Left lung (tissue), 10 donors: ENCODE results near the gene NDUFS4. TPM values are rescaled to one million over a fixed set of nuclear protein-coding genes. Genes with fewer than 3 reads are reported as not detected.
"Not testable (repeated sequence)": the region's sequence is repeated elsewhere in the genome, so short reads cannot be mapped to it uniquely, and the experiment has no call there.

Source experiments
- ATAC-seq: fragments of 200-7000 bp; cut with Tn5 transposase; one replicate; pipeline ENCODE4 v1.9.1; 2020; ENCODE audit warnings: moderate library complexity
- DNase-seq, 4 donors: peaks; one replicate each; pipeline ENCODE4 v3.0.0-alpha.2; 2013 to 2020
- H3K27ac ChIP-seq, 2 donors: fragments of 200-600 bp; sonication (generic) in 1 of 2; one replicate each; pipeline versions ENCODE4 v1.5.0 to v1.8.0; 2020 to 2021
- H3K27me3 ChIP-seq, 2 donors: fragments of 200-600 bp; sonication (generic) in 1 of 2; one replicate each; pipeline versions ENCODE4 v1.5.0 to v1.8.0; 2020 to 2021
- H3K36me3 ChIP-seq, 2 donors: fragments of 200-600 bp; sonication (generic) in 1 of 2; one replicate each; pipeline versions ENCODE4 v1.5.0 to v1.8.0; 2020 to 2021
- H3K4me1 ChIP-seq, 2 donors: fragments of 200-600 bp; one replicate each; pipeline ENCODE4 v1.8.0; 2021
- H3K4me3 ChIP-seq, 2 donors: fragments of 200-600 bp; sonication (generic) in 1 of 2; one replicate each; pipeline versions ENCODE4 v1.5.0 to v1.8.0; 2020 to 2021; ENCODE audit warnings: mild to moderate bottlenecking in 1 of 2
- H3K9me3 ChIP-seq, 2 donors: fragments of 200-600 bp; sonication (generic) in 1 of 2; one replicate each; pipeline versions ENCODE4 v1.5.0 to v1.8.0; 2020 to 2021
- CTCF ChIP-seq, 2 donors: fragments of 200-600 bp; sonication (generic) in 1 of 2; IDR thresholded peaks; one replicate each; pipeline versions ENCODE4 v1.5.0 to v1.8.0; 2021; ENCODE audit warnings: antibody characterized with exemption in 2 of 2
- intact Hi-C, 2 donors: fragments of 100-400 bp; cut with DNase I; formaldehyde crosslinking; loops; one replicate each; pipeline versions ENCODE4 v1.11.2 to v1.14.2; 2022
- polyA plus RNA-seq, 6 donors: library from polyadenylated mRNA; unstranded; fragments of 120-200 nt; gene quantifications; one replicate each; pipeline ENCODE4 v1.2.1, GENCODE V29; 2013; ENCODE audit not compliant: insufficient read length in 6 of 6
- total RNA-seq, 2 donors: library from RNA; stranded (reverse); fragmentation: NEBNext Ultra II Directional; extraction: Animal tissue kit (Norgen Biotek cat#: 25700); gene quantifications; one replicate each; pipeline ENCODE4 v1.2.1, GENCODE V29; 2021
- donor health status: DM: no; HTN: yes; CAD: no.
- donor health status: DM: no; HTN: no; CAD: no.

NDUFS4 gene
- total and polyA plus RNA-seq, 8 donors = 52.3 to 109 (median 97.8) TPM

GRCh38 chr5:53537711-53538110, 22.7 kb upstream of the NDUFS4 start:
- no peak for DNase-seq
- TF ChIP-seq CTCF (IDR thresholded peaks at IDR 0.05) = no peak

DNA sequence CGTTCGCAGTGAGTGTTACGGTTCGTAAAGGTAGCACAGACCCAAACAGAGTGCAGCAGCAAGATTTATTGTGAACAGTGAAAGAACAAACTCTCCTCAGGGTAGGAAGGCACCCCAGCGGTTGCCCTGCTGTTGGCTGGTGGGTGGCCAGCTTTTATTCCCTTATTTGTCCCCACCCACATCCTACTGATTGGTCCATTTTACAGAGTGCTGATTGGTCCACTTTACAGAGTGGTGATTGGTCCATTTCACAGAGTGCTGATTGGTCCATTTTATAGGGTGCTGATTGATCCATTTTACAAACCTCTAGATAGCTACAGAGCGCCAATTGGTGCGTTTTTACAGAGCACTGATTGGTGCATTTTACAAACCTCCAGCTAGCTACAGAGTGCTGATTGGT, 19.7 kb upstream of the NDUFS4 start:
- H3K9me3 ChIP-seq, H3K27ac ChIP-seq, H3K4me1 ChIP-seq, H3K36me3 ChIP-seq, H3K4me3 ChIP-seq, H3K27me3 ChIP-seq, ATAC-seq, intact Hi-C loops, DNase-seq: not testable (repeated sequence)

More at GRCh38 chr5:53537711-53538110, 22.7 kb upstream of the NDUFS4 start:
- no peak for ATAC-seq
- Histone ChIP-seq H3K9me3 (no peaks in the 10 kb centered on the region), H3K27ac (no peak overlapping the region), H3K27me3 (no peaks in the 10 kb centered on the region), H3K36me3 (no peaks in the 10 kb centered on the region), H3K4me1 (no peaks in the 10 kb centered on the region), H3K4me3 (no peak overlapping the region)
- intact Hi-C loops = no loop called here

DNA sequence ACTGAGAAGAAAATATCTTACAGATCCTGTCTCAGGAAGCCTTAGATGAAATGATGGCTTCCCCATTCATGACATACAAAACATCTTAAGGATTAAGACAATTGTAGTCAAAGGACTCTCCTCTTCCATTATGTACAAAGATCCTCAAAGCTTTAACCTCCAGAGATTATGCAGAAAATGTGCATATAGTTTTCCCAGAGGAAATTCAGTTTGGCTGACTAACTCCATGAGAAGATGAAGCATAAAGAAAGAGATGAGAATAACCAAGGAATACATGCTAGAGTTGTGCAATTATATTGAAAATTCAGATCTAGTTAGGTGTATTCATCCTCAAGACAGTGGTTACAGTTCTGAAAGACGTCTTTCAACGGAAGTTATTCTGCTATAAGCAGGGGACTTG, 18.6 kb upstream of the NDUFS4 start:
- Histone ChIP-seq H3K4me3 (no peak overlapping the region), H3K27me3 (no peaks in the 10 kb centered on the region), H3K27ac (no peak overlapping the region), H3K9me3 (no peaks in the 10 kb centered on the region), H3K36me3 (no peaks in the 10 kb centered on the region), H3K4me1 (no peaks in the 10 kb centered on the region)
- no peak for ATAC-seq
- no peak for DNase-seq
- no peak for TF ChIP-seq CTCF (IDR thresholded peaks at IDR 0.05)
- intact Hi-C loops = no loop called here

GRCh38 chr5:53542926-53543325, 17.5 kb upstream of the NDUFS4 start:
- H3K27ac ChIP-seq = no peak overlapping the region
- no peak for TF ChIP-seq CTCF (IDR thresholded peaks at IDR 0.05)
- intact Hi-C loops = no loop called here
- ATAC-seq (no peak), DNase-seq (no peak)
- H3K4me3 ChIP-seq = no peak overlapping the region
- H3K4me1 ChIP-seq = no peaks in the 10 kb centered on the region
- no peaks in the 10 kb centered on the region for H3K36me3 ChIP-seq
- H3K27me3 ChIP-seq = no peaks in the 10 kb centered on the region
- H3K9me3 ChIP-seq = no peaks in the 10 kb centered on the region

GRCh38 chr5:53543401-53543800, 17.0 kb upstream of the NDUFS4 start:
- Histone ChIP-seq H3K27ac (no peak overlapping the region), H3K4me3 (no peak overlapping the region), H3K36me3 (no peaks in the 10 kb centered on the region), H3K9me3 (no peaks in the 10 kb centered on the region), H3K27me3 (no peaks in the 10 kb centered on the region), H3K4me1 (no peaks in the 10 kb centered on the region)
- ATAC-seq = no peak
- DNase-seq = no peak
- no peak for TF ChIP-seq CTCF (IDR thresholded peaks at IDR 0.05)
- intact Hi-C loops = no loop called here

DNA sequence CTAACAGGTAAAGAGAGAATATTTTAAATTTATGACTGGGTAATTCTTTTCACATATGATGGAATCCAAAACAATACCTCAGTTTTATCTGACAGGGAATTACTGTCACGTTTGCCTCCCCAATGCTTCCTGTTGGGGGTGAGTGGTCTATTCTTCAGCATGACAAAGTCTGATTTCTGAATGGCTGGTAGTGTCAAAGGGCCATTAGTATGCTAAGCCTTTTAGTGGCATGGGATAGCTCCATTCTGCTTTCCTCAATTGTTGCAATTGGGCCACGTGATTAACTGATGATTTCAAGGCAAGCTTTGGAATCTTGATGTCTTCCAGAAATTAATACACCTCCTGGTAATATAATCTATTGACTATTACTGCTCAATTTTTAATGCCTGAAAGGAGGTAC, 14.7 kb upstream of the NDUFS4 start:
- ATAC-seq = no peak
- no peak for TF ChIP-seq CTCF (IDR thresholded peaks at IDR 0.05)
- Histone ChIP-seq H3K27ac (no peak overlapping the region), H3K4me3 (no peak overlapping the region), H3K9me3 (no peaks in the 10 kb centered on the region), H3K36me3 (no peaks in the 10 kb centered on the region), H3K4me1 (no peaks in the 10 kb centered on the region), H3K27me3 (no peaks in the 10 kb centered on the region)
- intact Hi-C loops = no loop called here
- no peak for DNase-seq
